Endodermal cell (in vitro differentiated cells): Measurements from ENCODE around the gene TEP1. TPM values are rescaled to one million over a fixed set of nuclear protein-coding genes. Genes with fewer than 3 reads are reported as not detected.

Source experiments
- DNase-seq: peaks from one replicate; pipeline ENCODE4 v3.0.0-alpha.2; 2017
- H3K27ac ChIP-seq: 2 replicates; pipeline ENCODE4 v1.5.1; 2013; ENCODE audit warnings: mild to moderate bottlenecking, low read depth, low read length, moderate library complexity
- H3K27me3 ChIP-seq: 2 replicates; pipeline ENCODE4 v1.6.1; 2013; ENCODE audit warnings: mild to moderate bottlenecking, low read length, moderate library complexity; ENCODE audit not compliant: insufficient read depth, control insufficient read depth, poor library complexity, severe bottlenecking
- H3K36me3 ChIP-seq: 2 replicates; pipeline ENCODE4 v1.7.0; 2013; ENCODE audit warnings: mild to moderate bottlenecking, low read length, moderate library complexity; ENCODE audit not compliant: control insufficient read depth, insufficient read depth
- H3K4me1 ChIP-seq: one replicate; pipeline ENCODE4 v1.7.0; 2013; ENCODE audit warnings: low read length; ENCODE audit not compliant: control insufficient read depth, insufficient read depth
- H3K4me3 ChIP-seq: 2 replicates; pipeline ENCODE4 v1.5.1; 2013; ENCODE audit warnings: mild to moderate bottlenecking, low read length, moderate library complexity
- H3K9ac ChIP-seq: 2 replicates; pipeline ENCODE4 v1.6.1; 2013; ENCODE audit warnings: mild to moderate bottlenecking, low read length, moderate library complexity; ENCODE audit not compliant: poor library complexity, severe bottlenecking; ENCODE audit errors: extremely low read depth
- H3K9me3 ChIP-seq: 2 replicates; pipeline ENCODE4 v1.6.1; 2013; ENCODE audit warnings: mild to moderate bottlenecking, low read length, moderate library complexity; ENCODE audit not compliant: control insufficient read depth
- H3K27ac Mint-ChIP-seq: 2 replicates; pipeline ENCODE4 v1.8.0; 2020; ENCODE audit warnings: mixed read lengths
- H3K27me3 Mint-ChIP-seq: 2 replicates; pipeline ENCODE4 v1.8.0; 2021; ENCODE audit warnings: mild to moderate bottlenecking, mixed read lengths; ENCODE audit not compliant: insufficient read depth
- H3K36me3 Mint-ChIP-seq: 2 replicates; pipeline ENCODE4 v1.8.0; 2020; ENCODE audit warnings: low read depth, mixed read lengths
- H3K4me1 Mint-ChIP-seq: 2 replicates; pipeline ENCODE4 v1.8.0; 2020; ENCODE audit warnings: mixed read lengths
- H3K4me3 Mint-ChIP-seq: 2 replicates; pipeline ENCODE4 v1.8.0; 2020; ENCODE audit warnings: mild to moderate bottlenecking, moderate library complexity, mixed read lengths
- H3K9me3 Mint-ChIP-seq: 2 replicates; pipeline ENCODE4 v1.8.0; 2020; ENCODE audit warnings: mild to moderate bottlenecking, mixed read lengths
- WGBS, 2 experiments: methylation state at CpG; one replicate each; pipeline versions ENCODE4 v1.1.5 to v1.1.7; 2013; ENCODE audit warnings: missing lambda C conversion rate in 2 of 2, mixed read lengths in 1 of 2; ENCODE audit not compliant: insufficient coverage in 1 of 2, insufficient read length in 1 of 2; 5-methylcytosine and 5-hydroxymethylcytosine counted together
- total RNA-seq, 2 donors: library from RNA; stranded (reverse); fragmentation: NEBNext Ultra II Directional in 1 of 2; extraction: Animal tissue kit (Norgen Biotek cat#: 25700) in 1 of 2; gene quantifications; 2 replicates in 1 of 2; 3 replicates in 1 of 2; pipeline ENCODE4 v1.2.1, GENCODE V29; 2021
- TF ChIP-seq, protein P1 (sequence below): fragments of 200-600 bp; sonication (generic); conservative IDR thresholded peaks from 2 replicates; pipeline ENCODE4 v1.5.0; 2021; ENCODE audit warnings: antibody characterized with exemption, mild to moderate bottlenecking

The TEP1 gene
- total RNA-seq, 2 donors from 2014 or later = 33.8 to 34.0 TPM

GRCh38 chr14:20387576-20387975 is 25.7 kb downstream of the TEP1 start:
- Histone ChIP-seq H3K4me1 (no peaks in the 10 kb centered on the region), H3K9me3 (no peaks in the 10 kb centered on the region), H3K27ac (no peak overlapping the region), H3K9ac (no peak overlapping the region), H3K36me3 (peaks cover 88% of the 10 kb centered on the region), H3K27me3 (no peaks in the 10 kb centered on the region), H3K4me3 (no peak overlapping the region)
- TF ChIP-seq, protein P1, sequence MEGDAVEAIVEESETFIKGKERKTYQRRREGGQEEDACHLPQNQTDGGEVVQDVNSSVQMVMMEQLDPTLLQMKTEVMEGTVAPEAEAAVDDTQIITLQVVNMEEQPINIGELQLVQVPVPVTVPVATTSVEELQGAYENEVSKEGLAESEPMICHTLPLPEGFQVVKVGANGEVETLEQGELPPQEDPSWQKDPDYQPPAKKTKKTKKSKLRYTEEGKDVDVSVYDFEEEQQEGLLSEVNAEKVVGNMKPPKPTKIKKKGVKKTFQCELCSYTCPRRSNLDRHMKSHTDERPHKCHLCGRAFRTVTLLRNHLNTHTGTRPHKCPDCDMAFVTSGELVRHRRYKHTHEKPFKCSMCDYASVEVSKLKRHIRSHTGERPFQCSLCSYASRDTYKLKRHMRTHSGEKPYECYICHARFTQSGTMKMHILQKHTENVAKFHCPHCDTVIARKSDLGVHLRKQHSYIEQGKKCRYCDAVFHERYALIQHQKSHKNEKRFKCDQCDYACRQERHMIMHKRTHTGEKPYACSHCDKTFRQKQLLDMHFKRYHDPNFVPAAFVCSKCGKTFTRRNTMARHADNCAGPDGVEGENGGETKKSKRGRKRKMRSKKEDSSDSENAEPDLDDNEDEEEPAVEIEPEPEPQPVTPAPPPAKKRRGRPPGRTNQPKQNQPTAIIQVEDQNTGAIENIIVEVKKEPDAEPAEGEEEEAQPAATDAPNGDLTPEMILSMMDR = no peak
- DNase-seq = no peak
- no peak overlapping the region for H3K4me3 Mint-ChIP-seq
- H3K9me3 Mint-ChIP-seq = no peaks in the 10 kb centered on the region
- H3K36me3 Mint-ChIP-seq = peaks cover 83% of the 10 kb centered on the region
- WGBS, 2 experiments = 92 to 97% methylated on average over 6 of the region's 6 CpGs
- H3K27ac Mint-ChIP-seq = no peak overlapping the region
- no peaks in the 10 kb centered on the region for H3K27me3 Mint-ChIP-seq
- peaks cover 1% of the 10 kb centered on the region for H3K4me1 Mint-ChIP-seq

DNA sequence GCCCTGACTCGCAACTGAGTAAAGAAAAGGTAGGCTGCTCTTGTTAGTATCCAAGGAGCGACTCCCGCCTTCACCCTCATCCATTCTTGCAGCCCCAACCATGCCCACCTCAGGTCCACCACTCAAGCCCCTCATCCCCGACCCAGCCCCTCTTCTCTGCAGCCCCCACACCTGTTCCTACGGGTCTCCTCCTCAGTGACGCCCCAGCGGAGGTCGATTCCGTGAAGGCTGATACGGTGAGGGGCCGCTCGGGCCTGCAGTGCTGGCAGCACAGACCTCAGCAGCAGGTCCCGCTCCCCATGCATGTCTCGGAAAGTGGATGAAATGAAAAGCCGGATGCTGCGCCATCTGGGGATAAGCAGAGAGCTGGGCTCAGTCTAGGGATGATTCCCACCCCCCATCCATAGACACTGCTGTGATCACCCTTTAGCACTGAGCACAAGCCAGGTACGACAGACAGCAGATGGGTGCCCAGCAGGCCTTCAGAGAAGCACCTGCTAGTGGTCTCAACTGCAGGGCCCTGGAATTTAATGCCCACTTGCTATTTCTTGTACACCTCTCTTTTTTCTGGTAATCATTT is 26.9 kb downstream of the TEP1 start:
- WGBS, 2 experiments = 95 to 98% methylated on average over 8 to 17 of the region's 17 CpGs
- no peak overlapping the region for H3K27ac ChIP-seq
- no peaks in the 10 kb centered on the region for H3K9me3 ChIP-seq
- H3K27me3 ChIP-seq = no peaks in the 10 kb centered on the region
- TF ChIP-seq, protein P1 = no peak
- no peak overlapping the region for H3K4me3 Mint-ChIP-seq
- DNase-seq = no peak
- H3K27me3 Mint-ChIP-seq = no peaks in the 10 kb centered on the region
- H3K9ac ChIP-seq = no peak overlapping the region
- H3K4me1 Mint-ChIP-seq = peaks cover 1% of the 10 kb centered on the region
- H3K4me1 ChIP-seq = no peaks in the 10 kb centered on the region
- peaks cover 86% of the 10 kb centered on the region for H3K36me3 ChIP-seq
- no peak overlapping the region for H3K27ac Mint-ChIP-seq
- H3K36me3 Mint-ChIP-seq = peaks cover 82% of the 10 kb centered on the region
- no peak overlapping the region for H3K4me3 ChIP-seq
- H3K9me3 Mint-ChIP-seq = no peaks in the 10 kb centered on the region

DNA sequence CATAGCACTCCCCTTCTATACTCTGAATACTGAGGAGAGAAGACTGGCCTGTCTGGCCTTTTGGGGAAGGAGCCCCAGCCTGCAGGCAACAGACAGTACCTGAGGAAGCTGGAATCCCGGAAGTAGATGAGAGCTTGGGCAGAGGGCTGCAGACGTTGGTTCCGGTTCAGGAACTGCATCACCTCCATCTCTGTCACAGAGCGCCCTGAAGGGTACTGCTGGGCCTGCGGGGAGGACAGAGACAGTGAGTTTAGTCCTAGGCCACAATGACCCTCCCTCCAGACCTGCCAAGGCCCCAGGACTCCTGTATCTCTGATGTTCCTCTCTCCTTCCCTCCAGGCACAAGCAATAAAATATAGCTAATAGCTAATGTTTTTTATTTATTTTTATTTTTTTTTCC is 28.4 kb downstream of the TEP1 start:
- H3K27me3 Mint-ChIP-seq = no peaks in the 10 kb centered on the region
- peaks cover 80% of the 10 kb centered on the region for H3K36me3 ChIP-seq
- H3K4me3 Mint-ChIP-seq = no peak overlapping the region
- TF ChIP-seq, protein P1 = no peak
- no peaks in the 10 kb centered on the region for H3K9me3 ChIP-seq
- H3K27ac ChIP-seq = no peak overlapping the region
- H3K9ac ChIP-seq = no peak overlapping the region
- no peak for DNase-seq
- WGBS, 2 experiments = 97% methylated on average over 5 of the region's 5 CpGs; no CpG with 5 or more reads in 1 of the 2 experiments
- H3K36me3 Mint-ChIP-seq = peaks cover 85% of the 10 kb centered on the region
- H3K4me3 ChIP-seq = no peak overlapping the region
- no peaks in the 10 kb centered on the region for H3K4me1 ChIP-seq
- no peak overlapping the region for H3K27ac Mint-ChIP-seq
- H3K9me3 Mint-ChIP-seq = no peaks in the 10 kb centered on the region
- no peaks in the 10 kb centered on the region for H3K27me3 ChIP-seq
- peaks cover 1% of the 10 kb centered on the region for H3K4me1 Mint-ChIP-seq
